AG04449 (cell line): ENCODE data around the gene MIER2.
"Not testable (repeated sequence)": the region's sequence is repeated elsewhere in the genome, so short reads cannot be mapped to it uniquely, and the experiment has no call there.

Experiments
- CTCF ChIA-PET: fragments of 350-600 bp; formaldehyde crosslinking; extraction: SDS; loops from one replicate; lab custom pipeline; 2021; ENCODE audit warnings: antibody characterized with exemption; lab: Yijun Ruan, JAX
- POLR2A ChIA-PET: fragments of 400-600, 350-600 bp; formaldehyde crosslinking; extraction: SDS; loops from one replicate; lab custom pipeline; 2020; ENCODE audit warnings: antibody characterized with exemption, inconsistent platforms; lab: Yijun Ruan, JAX
- DNase-seq: peaks from one replicate; pipeline ENCODE4 v3.0.0-alpha.2; 2010; ENCODE audit warnings: low read depth, low spot score
- H3K4me3 ChIP-seq: 2 replicates; pipeline ENCODE4 v1.5.1; 2011; ENCODE audit warnings: low read depth, mild to moderate bottlenecking, control low read depth, low read length
- TF ChIP-seq, protein P1 (sequence below): IDR thresholded peaks from one replicate; pipeline ENCODE4 v1.5.1; 2011; ENCODE audit warnings: mild to moderate bottlenecking, moderate library complexity, low read length, control low read depth, inconsistent platforms; ENCODE audit not compliant: insufficient read depth; ENCODE audit errors: missing control alignments

Gene MIER2

GRCh38 chr19:344625-345319 is at the start of gene MIER2:
MIER2 (minus strand) TSS chr19:344796; CDS start chr19:344782, 14 bp downstream.
- DNase-seq: no peak
- H3K4me3 ChIP-seq: peak within 1 kb of the TSS; percentile 57
- ChIA-PET POLR2A (interaction anchor here (0.6 kb wide), 1 partner anchor 57 kb away, joined by 3 read pairs; no protein-coding TSS in a partner anchor), CTCF (interaction anchor here (0.7 to 1.0 kb wide), 2 partner anchors 9 to 77 kb away, joined by 3 read pairs; no protein-coding TSS in a partner anchor)
- TF ChIP-seq, protein P1, sequence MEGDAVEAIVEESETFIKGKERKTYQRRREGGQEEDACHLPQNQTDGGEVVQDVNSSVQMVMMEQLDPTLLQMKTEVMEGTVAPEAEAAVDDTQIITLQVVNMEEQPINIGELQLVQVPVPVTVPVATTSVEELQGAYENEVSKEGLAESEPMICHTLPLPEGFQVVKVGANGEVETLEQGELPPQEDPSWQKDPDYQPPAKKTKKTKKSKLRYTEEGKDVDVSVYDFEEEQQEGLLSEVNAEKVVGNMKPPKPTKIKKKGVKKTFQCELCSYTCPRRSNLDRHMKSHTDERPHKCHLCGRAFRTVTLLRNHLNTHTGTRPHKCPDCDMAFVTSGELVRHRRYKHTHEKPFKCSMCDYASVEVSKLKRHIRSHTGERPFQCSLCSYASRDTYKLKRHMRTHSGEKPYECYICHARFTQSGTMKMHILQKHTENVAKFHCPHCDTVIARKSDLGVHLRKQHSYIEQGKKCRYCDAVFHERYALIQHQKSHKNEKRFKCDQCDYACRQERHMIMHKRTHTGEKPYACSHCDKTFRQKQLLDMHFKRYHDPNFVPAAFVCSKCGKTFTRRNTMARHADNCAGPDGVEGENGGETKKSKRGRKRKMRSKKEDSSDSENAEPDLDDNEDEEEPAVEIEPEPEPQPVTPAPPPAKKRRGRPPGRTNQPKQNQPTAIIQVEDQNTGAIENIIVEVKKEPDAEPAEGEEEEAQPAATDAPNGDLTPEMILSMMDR: no peak

- CTCF ChIA-PET, H3K4me3 ChIP-seq, DNase-seq, POLR2A ChIA-PET: not testable (repeated sequence)
These were observed 49.0 kb upstream of the MIER2 start for GRCh38 chr19:393560-393959.

GRCh38 chr19:392375-392970 is 47.9 kb upstream of the MIER2 start:
- DNase-seq: no peak
- POLR2A ChIA-PET: no interaction called here
- no peak overlapping the region for H3K4me3 ChIP-seq
- TF ChIP-seq, protein P1: no peak
- CTCF ChIA-PET: no interaction called here

- H3K4me3 ChIP-seq: no peak overlapping the region
- TF ChIP-seq, protein P1: no peak
- ChIA-PET POLR2A (no interaction called here), CTCF (no interaction called here)
- DNase-seq: no peak
These were observed 47.3 kb upstream of the MIER2 start for GRCh38 chr19:391726-392374.

GRCh38 chr19:391207-391557 is 46.6 kb upstream of the MIER2 start:
- POLR2A ChIA-PET: no interaction called here
- DNase-seq: no peak
- no peak overlapping the region for H3K4me3 ChIP-seq
- TF ChIP-seq, protein P1: no peak
- CTCF ChIA-PET: no interaction called here

DNA sequence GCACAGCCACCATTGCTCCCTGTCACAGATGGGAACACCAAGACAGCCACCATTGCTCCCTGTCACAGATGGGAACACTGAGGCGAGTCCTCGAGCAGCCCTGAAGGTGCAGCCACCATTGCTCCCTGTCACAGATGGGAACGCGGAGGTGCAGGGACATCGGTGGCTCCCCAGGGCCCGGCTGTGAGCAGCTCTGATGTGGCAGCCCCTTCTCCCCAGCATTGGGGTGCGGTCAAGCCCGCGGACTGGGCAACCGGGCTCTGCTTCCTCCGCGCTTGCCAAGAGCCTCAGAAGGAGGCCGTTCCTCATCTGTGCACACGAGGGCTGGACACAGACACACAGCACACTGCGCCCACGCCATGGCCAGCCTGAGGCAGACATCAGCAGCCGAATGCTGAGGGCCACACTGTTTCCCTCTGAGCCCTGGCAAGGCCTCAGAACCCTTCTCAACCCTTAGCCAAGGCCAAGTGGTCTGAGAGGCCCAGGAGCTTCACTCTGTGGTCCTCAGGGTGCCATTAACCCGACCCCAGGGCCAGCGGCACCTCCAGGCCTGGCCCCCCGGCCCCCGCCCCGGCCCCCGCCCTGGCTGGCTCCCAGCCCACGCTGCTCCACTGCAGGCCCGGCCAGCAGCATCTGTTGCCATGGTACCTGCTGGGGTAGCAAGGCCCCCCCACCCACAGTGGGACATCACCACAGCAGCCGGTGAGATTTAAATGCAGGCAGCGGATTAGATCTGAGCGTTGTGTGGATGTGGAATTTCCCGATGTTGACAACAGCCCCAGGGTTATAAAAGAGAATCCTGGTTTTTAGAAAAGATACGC is 46.0 kb upstream of the MIER2 start:
- TF ChIP-seq, protein P1: no peak
- H3K4me3 ChIP-seq: no peak overlapping the region
- ChIA-PET CTCF (no interaction called here), POLR2A (no interaction called here)
- DNase-seq: no peak
